Activated CD4-positive, alpha-beta T cell treated with anti-CD3 and anti-CD28 coated beads, Interleukin-2, amount 50 U/mL, for 4 hours (primary cell): Measurements from ENCODE around the gene TTC24.
A peak's percentile ranks its signal among the peaks of the same experiment; 100 is the strongest.
"Not testable (repeated sequence)": the region's sequence is repeated elsewhere in the genome, so short reads cannot be mapped to it uniquely, and the experiment has no call there.

Experiments
- DNase-seq, 2 experiments: peaks; one replicate each; pipeline ENCODE4 v3.0.0-alpha.2; 2020

TTC24 gene

DNA sequence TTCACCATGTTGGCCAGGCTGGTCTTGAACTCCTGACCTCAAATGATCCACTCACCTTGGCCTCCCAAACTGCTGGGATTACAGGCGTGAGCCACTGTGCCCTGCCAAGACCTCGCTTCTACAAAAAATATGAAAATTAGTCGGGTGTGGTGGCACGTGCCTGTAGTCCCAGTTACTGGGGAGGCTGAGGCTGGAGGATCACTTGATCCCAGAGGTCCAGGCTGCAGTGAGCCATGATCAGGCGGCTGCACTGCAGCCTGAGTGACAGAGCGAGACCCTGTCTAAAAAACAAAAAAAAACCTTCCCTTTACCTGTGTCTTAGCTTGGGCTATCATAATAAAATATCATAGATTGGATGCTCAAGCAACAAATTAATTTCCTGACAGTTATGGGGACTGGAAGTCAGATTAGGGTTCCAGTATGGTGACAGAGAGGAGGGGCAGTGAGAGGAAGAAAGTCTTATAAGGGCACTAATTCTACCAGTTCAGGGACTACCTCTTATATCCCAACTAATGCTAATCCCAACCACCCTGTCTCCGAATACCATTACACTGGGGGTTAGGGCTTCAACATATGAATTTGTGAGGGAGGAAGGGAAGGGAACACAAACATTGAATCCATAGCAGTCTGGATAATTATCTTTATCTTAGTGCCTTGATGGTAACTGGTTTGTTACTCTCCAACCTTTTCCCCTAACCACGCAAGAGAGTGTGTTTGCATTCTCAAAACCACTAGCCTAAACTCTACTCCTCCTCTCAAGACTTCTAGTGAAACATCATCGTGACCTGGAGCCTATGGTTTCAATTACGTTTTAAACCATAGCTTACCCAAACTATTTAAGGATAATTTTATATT, 11.0 kb downstream of the TTC24 start:
- no peak for DNase-seq

GRCh38 chr1:156591181-156591431, 11.6 kb downstream of the TTC24 start:
- DNase-seq, result no peak

DNA sequence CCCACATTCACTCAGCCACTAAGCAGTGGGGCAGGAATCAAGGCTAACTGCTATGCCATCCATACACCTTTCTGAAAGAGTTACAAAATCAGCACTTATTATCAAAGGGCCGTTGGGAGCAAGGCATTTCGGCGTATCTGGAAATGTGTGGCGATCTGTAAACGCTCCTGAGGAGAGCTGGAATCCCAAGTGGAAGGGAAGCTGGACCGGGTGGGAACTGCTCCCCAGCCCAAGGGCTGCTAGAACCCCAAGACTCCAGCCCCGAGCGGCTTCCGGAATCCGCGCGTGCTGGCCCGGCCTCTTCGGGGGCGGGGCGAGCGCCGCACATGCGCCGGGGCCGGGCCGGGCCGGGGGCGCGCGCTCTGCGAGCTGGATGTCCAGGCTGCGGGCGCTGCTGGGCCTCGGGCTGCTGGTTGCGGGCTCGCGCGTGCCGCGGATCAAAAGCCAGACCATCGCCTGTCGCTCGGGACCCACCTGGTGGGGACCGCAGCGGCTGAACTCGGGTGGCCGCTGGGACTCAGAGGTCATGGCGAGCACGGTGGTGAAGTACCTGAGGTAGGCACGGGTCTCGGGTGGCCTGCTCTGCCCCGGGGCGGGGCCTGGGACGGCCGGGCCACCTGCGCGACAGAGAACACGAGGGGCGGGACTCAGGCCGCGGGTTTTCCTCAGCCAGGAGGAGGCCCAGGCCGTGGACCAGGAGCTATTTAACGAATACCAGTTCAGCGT, 12.1 kb downstream of the TTC24 start, which contains the start of gene NAXE:
NAXE (plus strand) TSS at position 345 of the 726 bp plus-strand sequence; CDS start at position 374, 29 bp downstream.
- DNase-seq, result peak; percentile 51 to 56

DNA sequence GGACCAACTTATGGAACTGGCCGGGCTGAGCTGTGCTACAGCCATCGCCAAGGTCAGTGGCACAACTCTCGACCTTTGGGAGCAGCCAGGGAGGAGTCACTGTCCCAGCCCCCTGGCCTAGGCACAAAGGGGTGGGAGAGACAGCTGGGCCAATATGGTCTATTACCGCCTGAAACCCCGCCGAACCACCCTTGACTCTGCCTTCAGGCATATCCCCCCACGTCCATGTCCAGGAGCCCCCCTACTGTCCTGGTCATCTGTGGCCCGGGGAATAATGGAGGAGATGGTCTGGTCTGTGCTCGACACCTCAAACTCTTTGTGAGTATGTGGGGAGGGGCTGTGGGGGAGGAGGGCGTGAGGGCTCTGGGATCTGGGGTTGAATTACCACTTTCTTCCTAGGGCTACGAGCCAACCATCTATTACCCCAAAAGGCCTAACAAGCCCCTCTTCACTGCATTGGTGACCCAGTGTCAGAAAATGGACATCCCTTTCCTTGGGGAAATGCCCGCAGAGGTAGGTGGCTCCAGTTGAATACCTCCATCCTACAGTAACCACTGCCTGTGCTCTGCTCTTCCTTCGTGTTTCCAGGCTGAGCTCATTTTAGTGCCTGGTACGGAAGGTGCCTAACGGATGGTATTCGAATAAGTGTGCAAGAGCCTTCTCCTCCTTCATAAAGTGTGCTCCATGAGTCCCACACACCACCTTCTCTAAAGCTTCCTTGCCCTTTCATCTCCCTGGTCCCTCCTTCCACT, 12.8 kb downstream of the TTC24 start:
- DNase-seq, result no peak

DNA sequence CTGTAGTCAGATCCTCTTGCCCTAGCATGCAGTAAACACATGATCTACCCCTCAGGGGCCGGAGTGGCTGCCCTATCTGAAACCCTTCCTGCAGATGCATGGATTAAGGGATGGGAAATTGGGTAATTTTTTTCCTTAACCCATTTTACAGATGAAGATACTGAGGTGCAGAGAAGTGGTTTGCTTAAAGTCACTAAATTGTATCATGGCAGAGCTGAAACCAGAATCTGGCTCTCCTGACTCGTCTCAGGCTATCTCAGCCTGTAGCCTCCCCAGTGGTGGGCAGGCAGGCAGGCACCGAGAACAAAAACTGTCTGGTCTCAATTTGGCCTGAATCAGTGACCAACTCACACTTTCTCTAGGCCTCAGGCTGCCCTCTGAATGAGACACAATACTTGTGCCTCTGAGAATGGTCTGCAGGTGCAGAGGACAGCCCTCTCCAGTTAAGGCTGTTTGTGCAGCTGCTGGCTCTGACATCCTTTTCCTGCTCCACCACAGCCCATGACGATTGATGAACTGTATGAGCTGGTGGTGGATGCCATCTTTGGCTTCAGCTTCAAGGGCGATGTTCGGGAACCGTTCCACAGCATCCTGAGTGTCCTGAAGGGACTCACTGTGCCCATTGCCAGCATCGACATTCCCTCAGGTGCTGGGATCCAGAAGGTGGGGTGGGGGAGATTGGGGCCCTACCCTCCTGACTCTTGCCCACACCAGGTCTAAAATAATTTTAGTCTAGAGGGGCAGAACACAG, 13.6 kb downstream of the TTC24 start:
- DNase-seq, result no peak

DNA sequence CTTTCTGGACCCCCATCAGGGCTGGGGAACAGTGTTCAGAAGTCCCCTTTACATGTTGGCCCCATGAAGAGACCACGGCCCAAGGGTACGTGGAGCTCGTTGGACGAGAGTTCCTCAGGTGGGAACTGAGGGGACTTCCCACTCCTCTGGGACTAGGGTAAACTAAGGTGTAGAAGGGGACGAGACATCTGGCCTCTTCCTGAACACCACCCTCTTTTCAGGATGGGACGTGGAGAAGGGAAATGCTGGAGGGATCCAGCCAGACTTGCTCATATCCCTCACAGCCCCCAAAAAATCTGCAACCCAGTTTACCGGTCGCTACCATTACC, 14.1 kb downstream of the TTC24 start:
- DNase-seq, result no peak

DNA sequence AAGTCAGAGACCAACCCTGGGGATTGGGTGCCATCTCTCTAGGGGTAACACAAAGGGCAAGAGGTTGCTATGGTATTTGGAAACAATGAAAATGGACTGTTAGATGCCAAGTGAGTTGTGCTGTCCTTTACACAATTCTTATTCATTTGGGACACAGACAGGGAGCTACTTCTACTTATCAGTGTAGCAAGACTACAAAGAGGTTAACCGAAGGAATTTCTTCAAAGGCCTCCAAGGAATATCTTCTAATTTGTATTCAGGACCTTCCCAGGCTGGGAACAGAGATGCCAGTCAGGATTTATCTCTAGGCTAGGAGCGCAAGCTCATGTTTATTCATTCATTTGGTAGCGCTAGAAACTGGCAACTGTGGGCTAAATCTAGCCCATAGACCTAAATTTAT, 14.7 kb downstream of the TTC24 start:
- no peak for DNase-seq

GRCh38 chr1:156595016-156595415, 15.5 kb downstream of the TTC24 start:
- DNase-seq, result no peak

- DNase-seq, result no peak
Observed at GRCh38 chr1:156596426-156596825, 16.9 kb downstream of the TTC24 start.

GRCh38 chr1:156598125-156598524, 18.6 kb downstream of the TTC24 start:
- no peak for DNase-seq

DNA sequence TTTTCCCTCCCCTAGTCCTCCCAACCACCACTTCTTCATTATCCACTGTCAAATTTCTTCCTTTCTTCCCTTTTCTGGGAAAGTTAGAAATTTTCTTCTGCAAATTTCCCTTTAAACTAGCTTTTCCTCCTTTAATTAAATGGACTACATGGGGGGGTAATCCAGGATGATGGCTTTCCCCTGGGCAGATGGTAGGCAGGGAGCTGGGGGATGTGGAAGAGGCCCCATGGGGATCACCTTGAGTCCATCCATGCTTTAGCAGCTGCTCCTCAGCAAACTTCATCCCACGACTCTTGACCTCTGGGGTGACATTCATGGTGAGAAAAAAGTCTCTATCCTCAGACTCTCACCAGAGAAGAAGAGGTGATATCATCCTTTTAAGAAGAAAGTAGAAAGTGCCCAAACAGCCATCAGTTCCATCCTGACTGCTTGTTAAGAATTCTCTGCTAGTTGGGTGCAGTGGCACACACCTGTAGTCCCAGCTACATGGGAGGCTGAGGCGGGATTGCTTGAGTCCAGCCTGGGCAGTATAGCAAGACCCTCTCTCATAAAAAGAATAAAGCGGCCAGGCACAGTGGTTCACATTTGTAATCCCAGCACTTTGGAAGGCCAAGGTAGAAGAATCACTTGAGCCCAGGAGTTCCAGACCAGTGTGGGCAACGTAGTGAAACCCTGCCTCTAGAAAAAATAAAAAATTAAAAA, 19.4 kb downstream of the TTC24 start:
- DNase-seq, result no peak

DNA sequence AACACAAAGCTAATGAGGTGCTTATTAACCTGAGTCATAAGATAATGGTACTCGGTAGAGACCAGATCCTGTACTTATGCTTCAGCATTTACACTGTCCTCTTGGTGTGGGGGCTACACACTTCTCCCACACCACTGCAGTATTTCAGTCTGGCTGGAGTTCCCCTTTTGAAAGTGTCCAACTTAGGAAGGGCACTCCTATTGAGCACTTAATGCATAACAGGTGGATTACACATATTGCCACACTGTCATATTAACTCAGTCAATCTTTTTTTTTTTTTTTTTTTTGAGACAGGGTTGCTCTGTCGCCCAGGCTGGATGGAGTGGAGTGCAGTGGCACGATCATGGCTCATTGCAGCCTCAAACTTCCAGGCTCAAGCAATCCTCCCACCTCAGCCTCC, 20.3 kb downstream of the TTC24 start:
- DNase-seq, result no peak

GRCh38 chr1:156600733-156601121, 21.2 kb downstream of the TTC24 start:
- no peak for DNase-seq

DNA sequence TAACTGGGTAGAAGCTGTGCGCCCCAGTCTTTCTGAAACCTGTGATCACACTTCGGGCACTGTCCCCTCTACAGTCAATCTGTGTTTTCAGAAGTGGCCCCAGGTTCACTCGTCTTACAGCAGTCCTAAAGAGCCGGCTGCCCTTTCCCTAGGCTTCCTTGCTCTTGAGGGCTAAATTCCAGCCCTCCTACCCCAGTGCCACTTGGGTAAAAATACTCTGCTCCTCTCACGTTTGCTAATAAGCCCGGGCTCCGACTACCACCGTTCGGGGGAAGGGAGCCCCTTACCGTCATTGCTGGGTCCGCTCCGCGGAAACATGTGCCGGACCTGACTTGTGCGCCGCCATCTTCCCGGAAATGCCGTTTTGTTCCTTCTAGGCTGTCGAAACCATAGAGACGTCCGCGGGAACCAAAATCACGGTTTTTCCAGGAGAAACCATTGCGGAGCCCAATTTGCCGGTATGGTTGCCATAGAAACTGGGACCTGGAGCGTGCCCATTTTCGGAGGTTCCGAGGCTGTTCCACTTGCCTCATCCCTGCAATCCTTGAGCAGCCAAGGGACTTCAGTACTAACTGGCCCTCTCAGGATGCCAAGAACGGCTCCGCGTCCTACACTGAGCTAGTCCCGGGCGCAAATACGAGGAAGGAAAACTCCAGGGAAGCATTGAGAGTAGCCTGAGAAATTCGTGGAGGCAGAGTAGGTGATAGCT, 21.8 kb downstream of the TTC24 start, which contains the start of gene GPATCH4:
GPATCH4 (minus strand) TSS at position 358 of the 709 bp plus-strand sequence.
- peak; percentile 71 to 78 for DNase-seq

GRCh38 chr1:156601892-156602291, 22.4 kb downstream of the TTC24 start:
- no peak for DNase-seq

DNA sequence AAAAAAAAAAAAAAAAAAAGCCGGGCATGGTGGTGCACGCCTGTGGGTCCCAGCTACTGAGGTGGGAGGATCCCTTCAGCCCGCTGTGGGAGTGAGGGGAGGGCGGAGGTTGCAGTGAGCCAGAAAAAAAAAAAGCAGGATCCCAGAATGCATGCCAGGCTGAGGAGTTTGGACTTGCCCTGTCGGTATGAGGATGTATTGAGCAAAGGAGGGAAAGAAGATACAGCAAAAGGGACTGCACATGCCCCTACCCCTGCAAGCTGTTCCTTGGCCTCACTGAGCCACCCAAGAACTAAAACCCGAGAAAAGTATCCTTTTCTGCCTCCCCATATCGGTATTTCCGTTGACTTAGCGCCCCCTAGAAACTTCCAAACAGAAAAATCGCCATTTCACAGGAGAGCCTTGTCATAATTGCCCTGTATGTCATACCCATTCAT, 23.1 kb downstream of the TTC24 start:
- DNase-seq, result no peak

GRCh38 chr1:156607344-156607743, 27.8 kb downstream of the TTC24 start:
- not testable (repeated sequence) for DNase-seq

DNA sequence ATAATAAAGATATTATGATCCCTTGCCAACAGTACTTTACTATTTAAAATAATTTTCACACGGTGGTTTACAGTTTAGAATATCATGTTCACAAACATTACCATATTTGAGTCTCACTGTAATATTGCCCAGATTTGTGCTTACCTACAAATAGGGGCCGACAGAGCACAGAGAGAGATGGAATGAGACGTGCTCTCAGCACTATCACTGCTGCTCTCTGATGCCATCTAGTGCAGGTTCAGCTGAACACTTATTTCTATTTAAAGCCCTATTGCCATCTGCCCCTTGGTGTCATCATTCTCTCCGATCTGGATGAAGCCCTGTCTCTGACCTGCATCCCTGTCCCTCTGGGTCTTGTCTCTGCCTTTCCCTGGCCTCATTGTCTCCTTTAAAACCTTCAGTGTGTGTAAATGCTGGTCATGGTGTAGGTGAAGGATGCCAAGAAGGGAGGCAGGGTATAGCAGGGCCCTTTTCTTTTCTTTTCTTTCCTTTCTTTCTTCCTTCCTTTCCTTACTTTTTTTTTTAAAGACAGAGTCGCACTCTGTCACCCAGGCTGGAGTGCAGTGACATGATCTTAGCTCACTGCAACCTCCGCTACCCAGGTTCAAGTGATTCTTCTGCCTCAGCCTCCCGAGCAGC, 28.6 kb downstream of the TTC24 start:
- DNase-seq, result peak; percentile 54 to 55

GRCh38 chr1:156608981-156609380, 29.5 kb downstream of the TTC24 start:
- peak; percentile 51 to 61 for DNase-seq

DNA sequence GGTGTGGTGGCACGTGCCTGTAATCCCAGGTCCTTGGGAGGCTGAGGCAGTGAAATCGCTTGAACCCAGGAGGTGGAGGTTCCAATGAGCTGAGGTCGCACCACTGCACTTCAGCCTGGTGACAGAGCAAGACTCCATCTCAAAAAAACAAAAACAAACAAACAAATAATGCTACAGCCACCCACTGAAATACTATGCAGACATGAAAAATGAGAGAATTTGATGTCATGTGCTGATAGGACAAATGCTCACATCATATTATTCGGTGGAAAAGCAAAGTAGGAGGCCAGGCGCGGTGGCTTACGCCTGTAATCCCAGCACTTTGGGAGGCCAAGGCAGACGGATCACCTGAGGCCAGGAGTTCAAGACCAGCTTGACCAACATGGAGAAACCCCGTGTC, 30.5 kb downstream of the TTC24 start:
- not testable (repeated sequence) for DNase-seq

- no peak for DNase-seq
Observed at GRCh38 chr1:156612666-156613065, 33.1 kb downstream of the TTC24 start.
